SU-DHL-6 (cell line): ENCODE results near the gene IGFBP7.

Experiments
- EZH2phosphoT487 ChIP-seq: fragments of 200-600 bp; sonication (generic), shearing (Covaris generic); conservative IDR thresholded peaks from 2 replicates; pipeline ENCODE4 v1.6.1; 2018; ENCODE audit warnings: mild to moderate bottlenecking, antibody characterized with exemption, low read length, moderate library complexity, mixed read lengths
- TF ChIP-seq, protein P1 (sequence below): fragments of 200-600 bp; sonication (generic); IDR thresholded peaks from one replicate; pipeline ENCODE4 v1.5.1; 2017; ENCODE audit warnings: antibody characterized with exemption, mild to moderate bottlenecking, low read length, moderate library complexity; ENCODE audit not compliant: insufficient read depth, poor library complexity, severe bottlenecking

GRCh38 chr4:57103051-57103450, 7.1 kb downstream of the IGFBP7 start:
- TF ChIP-seq, protein P1, sequence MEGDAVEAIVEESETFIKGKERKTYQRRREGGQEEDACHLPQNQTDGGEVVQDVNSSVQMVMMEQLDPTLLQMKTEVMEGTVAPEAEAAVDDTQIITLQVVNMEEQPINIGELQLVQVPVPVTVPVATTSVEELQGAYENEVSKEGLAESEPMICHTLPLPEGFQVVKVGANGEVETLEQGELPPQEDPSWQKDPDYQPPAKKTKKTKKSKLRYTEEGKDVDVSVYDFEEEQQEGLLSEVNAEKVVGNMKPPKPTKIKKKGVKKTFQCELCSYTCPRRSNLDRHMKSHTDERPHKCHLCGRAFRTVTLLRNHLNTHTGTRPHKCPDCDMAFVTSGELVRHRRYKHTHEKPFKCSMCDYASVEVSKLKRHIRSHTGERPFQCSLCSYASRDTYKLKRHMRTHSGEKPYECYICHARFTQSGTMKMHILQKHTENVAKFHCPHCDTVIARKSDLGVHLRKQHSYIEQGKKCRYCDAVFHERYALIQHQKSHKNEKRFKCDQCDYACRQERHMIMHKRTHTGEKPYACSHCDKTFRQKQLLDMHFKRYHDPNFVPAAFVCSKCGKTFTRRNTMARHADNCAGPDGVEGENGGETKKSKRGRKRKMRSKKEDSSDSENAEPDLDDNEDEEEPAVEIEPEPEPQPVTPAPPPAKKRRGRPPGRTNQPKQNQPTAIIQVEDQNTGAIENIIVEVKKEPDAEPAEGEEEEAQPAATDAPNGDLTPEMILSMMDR, result no peak
- no peak for TF ChIP-seq EZH2phosphoT487
